HG03045 (cell line): Measurements from ENCODE around the gene PRKD1.
"Not testable (repeated sequence)": the region's sequence is repeated elsewhere in the genome, so short reads cannot be mapped to it uniquely, and the experiment has no call there.

Experiments
- ATAC-seq: cut with Tn5 transposase; IDR thresholded peaks from one replicate; pipeline ENCODE4 v1.9.1; 2021; ENCODE audit warnings: mild to moderate bottlenecking, moderate library complexity; ENCODE audit not compliant: unreplicated experiment

Gene PRKD1

GRCh38 chr14:29900609-29901350, 26.9 kb downstream of the PRKD1 start:
- ATAC-seq, result no peak

GRCh38 chr14:29898470-29898869, 29.2 kb downstream of the PRKD1 start:
- ATAC-seq, result no peak

- ATAC-seq, result no peak
Measured at GRCh38 chr14:29897181-29897580, 30.5 kb downstream of the PRKD1 start.

GRCh38 chr14:29896354-29896821, 31.3 kb downstream of the PRKD1 start:
- ATAC-seq, result no peak

- ATAC-seq, result no peak
Measured at GRCh38 chr14:29895591-29896083, 32.0 kb downstream of the PRKD1 start.

- ATAC-seq, result no peak
Measured at GRCh38 chr14:29893989-29894388, 33.7 kb downstream of the PRKD1 start.

GRCh38 chr14:29892327-29892726, 35.3 kb downstream of the PRKD1 start:
- no peak for ATAC-seq

- no peak for ATAC-seq
Measured at GRCh38 chr14:29885988-29886387, 41.7 kb downstream of the PRKD1 start.

- ATAC-seq, result no peak
Measured at GRCh38 chr14:29868000-29868399, 59.6 kb downstream of the PRKD1 start.

- ATAC-seq, result no peak
Measured at GRCh38 chr14:29865299-29865698, 62.3 kb downstream of the PRKD1 start.

- ATAC-seq, result no peak
Measured at GRCh38 chr14:29861996-29862395, 65.7 kb downstream of the PRKD1 start.

- peak; percentile 82 for ATAC-seq
Measured at GRCh38 chr14:29858299-29858698, 69.3 kb downstream of the PRKD1 start.

GRCh38 chr14:29857551-29857950, 70.1 kb downstream of the PRKD1 start:
- peak; percentile 79 for ATAC-seq

GRCh38 chr14:29856516-29856915, 71.1 kb downstream of the PRKD1 start:
- ATAC-seq, result no peak

- ATAC-seq, result not testable (repeated sequence)
Measured at GRCh38 chr14:29853691-29854090, 74.0 kb downstream of the PRKD1 start.

- ATAC-seq, result no peak
Measured at GRCh38 chr14:29853272-29853671, 74.4 kb downstream of the PRKD1 start.

- ATAC-seq, result no peak
Measured at GRCh38 chr14:29851397-29851796, 76.2 kb downstream of the PRKD1 start.

GRCh38 chr14:29847056-29847380, 80.6 kb downstream of the PRKD1 start:
- no peak for ATAC-seq

GRCh38 chr14:29846339-29847055, 81.2 kb downstream of the PRKD1 start:
- peak; percentile 86 for ATAC-seq

- no peak for ATAC-seq
Measured at GRCh38 chr14:29843981-29844380, 83.7 kb downstream of the PRKD1 start.

- ATAC-seq, result no peak
Measured at GRCh38 chr14:29842228-29842627, 85.4 kb downstream of the PRKD1 start.

- ATAC-seq, result not testable (repeated sequence)
Measured at GRCh38 chr14:29840369-29840892, 87.2 kb downstream of the PRKD1 start.
